Ishikawa (cell line): ENCODE data around the gene MICAL3.

Experiments used
- CEBPB ChIP-seq: IDR thresholded peaks from 2 replicates; pipeline ENCODE4 v1.6.1; 2012
- CREB1 ChIP-seq: IDR thresholded peaks from 2 replicates; pipeline ENCODE4 v1.6.1; 2012; ENCODE audit warnings: low read depth
- EGR1 ChIP-seq: IDR thresholded peaks from 2 replicates; pipeline ENCODE4 v1.6.1; 2012
- EP300 ChIP-seq: IDR thresholded peaks from 2 replicates; pipeline ENCODE4 v1.6.1; 2012; ENCODE audit warnings: borderline replicate concordance
- FOXM1 ChIP-seq: IDR thresholded peaks from 2 replicates; pipeline ENCODE4 v1.6.1; 2012; ENCODE audit warnings: low read depth, borderline replicate concordance
- NFIC ChIP-seq: IDR thresholded peaks from 2 replicates; pipeline ENCODE4 v1.6.1; 2012
- RAD21 ChIP-seq: IDR thresholded peaks from 2 replicates; pipeline ENCODE4 v1.6.1; 2012; ENCODE audit warnings: low read depth
- REST ChIP-seq: IDR thresholded peaks from 2 replicates; pipeline ENCODE4 v1.6.1; 2012; ENCODE audit warnings: low read depth, mild to moderate bottlenecking
- TAF1 ChIP-seq: IDR thresholded peaks from 2 replicates; pipeline ENCODE4 v1.6.1; 2012; ENCODE audit warnings: low read depth, mild to moderate bottlenecking
- TCF12 ChIP-seq: IDR thresholded peaks from 2 replicates; pipeline ENCODE4 v1.6.1; 2012; ENCODE audit warnings: low read depth
- TEAD4 ChIP-seq: IDR thresholded peaks from 2 replicates; pipeline ENCODE4 v1.6.1; 2012
- USF1 ChIP-seq: IDR thresholded peaks from 2 replicates; pipeline ENCODE4 v1.6.1; 2012
- YY1 ChIP-seq: IDR thresholded peaks from 2 replicates; pipeline ENCODE4 v1.6.1; 2012; ENCODE audit warnings: low read depth
- ZBTB7A ChIP-seq: IDR thresholded peaks from 2 replicates; pipeline ENCODE4 v1.6.1; 2012; ENCODE audit warnings: low read depth
- TF ChIP-seq, protein P1 (sequence below): IDR thresholded peaks from 2 replicates; pipeline ENCODE4 v1.6.1; 2012

The MICAL3 gene

GRCh38 chr22:17980015-17980590 lies 44.3 kb downstream of the MICAL3 start:
- TF ChIP-seq NFIC: peak; percentile 31; the same call in 1 of the 2 replicates
- TF ChIP-seq FOXM1: no peak
- no peak; the same call in 1 of the 2 replicates for TF ChIP-seq EP300
- no peak for TF ChIP-seq REST
- TF ChIP-seq TEAD4: 0 out of 2 replicates have a peak, but pooled peaks have one; percentile 20
- TF ChIP-seq ZBTB7A: no peak
- TF ChIP-seq, protein P1, sequence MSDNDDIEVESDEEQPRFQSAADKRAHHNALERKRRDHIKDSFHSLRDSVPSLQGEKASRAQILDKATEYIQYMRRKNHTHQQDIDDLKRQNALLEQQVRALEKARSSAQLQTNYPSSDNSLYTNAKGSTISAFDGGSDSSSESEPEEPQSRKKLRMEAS: peak; percentile 13; the same call in 1 of the 2 replicates
- no peak for TF ChIP-seq YY1
- no peak for TF ChIP-seq TAF1
- no peak for TF ChIP-seq EGR1
- TF ChIP-seq USF1: no peak

DNA sequence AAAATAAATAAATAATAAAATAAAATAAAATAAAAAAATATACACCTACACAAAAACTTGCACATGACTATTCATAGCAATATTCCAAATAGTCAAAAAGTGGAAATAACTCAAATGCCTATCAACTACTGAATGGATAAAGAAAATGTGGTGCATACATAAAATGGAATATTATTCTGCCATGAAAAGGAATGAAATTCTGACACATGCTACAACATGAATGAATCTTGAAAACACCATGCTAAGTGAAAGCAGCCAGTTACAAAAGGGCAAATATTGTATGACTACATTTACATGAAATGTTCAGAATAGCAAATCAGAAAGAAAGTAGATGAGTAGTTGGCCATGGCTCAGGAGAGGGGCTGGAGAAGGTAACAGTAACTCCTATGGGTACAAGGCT lies 46.3 kb downstream of the MICAL3 start:
- TF ChIP-seq ZBTB7A (no peak), RAD21 (no peak), TCF12 (no peak), TEAD4 (no peak), EGR1 (no peak), TAF1 (no peak), NFIC (no peak), CREB1 (no peak), CEBPB (no peak), USF1 (no peak)
- TF ChIP-seq, protein P1: no peak

GRCh38 chr22:17977371-17977770 lies 47.0 kb downstream of the MICAL3 start:
- TF ChIP-seq TAF1 (no peak), CEBPB (no peak), FOXM1 (no peak), EGR1 (no peak), USF1 (no peak), YY1 (no peak), TEAD4 (no peak), ZBTB7A (no peak)
- TF ChIP-seq, protein P1: no peak

GRCh38 chr22:17976121-17976520 lies 48.2 kb downstream of the MICAL3 start:
- no peak for TF ChIP-seq CREB1
- TF ChIP-seq CEBPB: no peak
- no peak for TF ChIP-seq RAD21
- no peak for TF ChIP-seq YY1
- TF ChIP-seq, protein P1: no peak
- TF ChIP-seq TEAD4: no peak
- TF ChIP-seq USF1: no peak
- no peak for TF ChIP-seq TAF1
- no peak for TF ChIP-seq ZBTB7A
- TF ChIP-seq NFIC: no peak
- TF ChIP-seq REST: no peak
- TF ChIP-seq EP300: no peak
- no peak for TF ChIP-seq EGR1
- no peak for TF ChIP-seq TCF12
- no peak for TF ChIP-seq FOXM1
